IMR-90 (cell line): ENCODE measurements around the gene TARDBP. TPM values are rescaled to one million over a fixed set of nuclear protein-coding genes. Genes with fewer than 3 reads are reported as not detected.

ENCODE experiments used
- ATAC-seq: fragments of 200-7000 bp; cut with Tn5 transposase; 2 replicates; pipeline ENCODE4 v1.9.1; 2020; ENCODE audit warnings: low read depth, mild to moderate bottlenecking, moderate library complexity
- BruUV-seq: library from RNA; stranded (reverse); fragments of 400-500 nt; replicated peaks from 2 replicates; lab custom pipeline; 2021; lab: Mats Ljungman, UMichigan
- CTCF ChIA-PET: fragments of 300-600 bp; formaldehyde crosslinking; extraction: SDS; loops from one replicate; lab custom pipeline; 2021; ENCODE audit warnings: antibody characterized with exemption; lab: Yijun Ruan, JAX
- POLR2A ChIA-PET: fragments of 300-600 bp; sonication (Branson Sonifier 250); formaldehyde crosslinking; loops from one replicate; lab custom pipeline; 2022; ENCODE audit warnings: antibody characterized with exemption; ENCODE audit not compliant: unreplicated experiment; lab: Charles Lee
- DNase-seq: peaks from one replicate; pipeline ENCODE4 v3.0.0; 2013
- H2AFZ ChIP-seq: replicated peaks from 2 replicates; pipeline ENCODE3; 2013; ENCODE audit warnings: low read length, mild to moderate bottlenecking; ENCODE audit not compliant: poor library complexity
- H2AK5ac ChIP-seq: 2 replicates; pipeline ENCODE4 v1.6.1; 2013; ENCODE audit warnings: low read depth, low read length, inconsistent platforms
- H2AK9ac ChIP-seq: replicated peaks from 2 replicates; pipeline ENCODE3; 2013; ENCODE audit warnings: mild to moderate bottlenecking, low read depth, low read length, moderate library complexity; ENCODE audit not compliant: poor library complexity
- H2BK120ac ChIP-seq: 2 replicates; pipeline ENCODE4 v1.6.1; 2013; ENCODE audit warnings: low read depth, low read length, inconsistent platforms
- H2BK15ac ChIP-seq: 3 replicates; pipeline ENCODE4 v1.6.1; 2013; ENCODE audit warnings: low read depth, low read length, inconsistent platforms
- H2BK20ac ChIP-seq: 2 replicates; pipeline ENCODE4 v1.6.1; 2013; ENCODE audit warnings: low read depth, mild to moderate bottlenecking, inconsistent platforms, low read length, moderate library complexity
- H2BK5ac ChIP-seq: 2 replicates; pipeline ENCODE4 v1.6.1; 2013; ENCODE audit warnings: mild to moderate bottlenecking, low read depth, low read length, inconsistent platforms; ENCODE audit not compliant: poor library complexity, severe bottlenecking
- H3K14ac ChIP-seq: replicated peaks from 2 replicates; pipeline ENCODE4 v1.6.1; 2013; ENCODE audit warnings: low read depth, low read length, inconsistent platforms
- H3K18ac ChIP-seq: 2 replicates; pipeline ENCODE4 v1.6.1; 2013; ENCODE audit warnings: low read depth, low read length, control low read depth
- H3K23ac ChIP-seq: 2 replicates; pipeline ENCODE4 v1.6.1; 2013; ENCODE audit warnings: low read depth, low read length, inconsistent platforms
- H3K27ac ChIP-seq: 2 replicates; pipeline ENCODE4 v1.5.1; 2013; ENCODE audit warnings: mild to moderate bottlenecking, control low read depth, low read length; ENCODE audit not compliant: insufficient read depth
- H3K27me3 ChIP-seq: 2 replicates; pipeline ENCODE4 v1.6.1; 2013; ENCODE audit warnings: low read length; ENCODE audit not compliant: control insufficient read depth, insufficient read depth
- H3K36me3 ChIP-seq: 2 replicates; pipeline ENCODE4 v1.6.1; 2013; ENCODE audit warnings: low read length, mixed read lengths; ENCODE audit not compliant: control insufficient read depth, insufficient read depth
- H3K4ac ChIP-seq: 2 replicates; pipeline ENCODE4 v1.6.1; 2013; ENCODE audit warnings: low read depth, low read length, inconsistent platforms
- H3K4me1 ChIP-seq: 2 replicates; pipeline ENCODE4 v1.6.1; 2013; ENCODE audit warnings: low read length, mixed read lengths; ENCODE audit not compliant: control insufficient read depth, insufficient read depth
- H3K4me2 ChIP-seq: 2 replicates; pipeline ENCODE4 v1.6.1; 2013; ENCODE audit warnings: low read depth, mild to moderate bottlenecking, control low read depth, low read length, moderate library complexity
- H3K4me3 ChIP-seq: 2 replicates; pipeline ENCODE4 v1.5.1; 2013; ENCODE audit warnings: low read depth, mild to moderate bottlenecking, control low read depth, low read length, moderate library complexity; ENCODE audit not compliant: insufficient read depth
- H3K56ac ChIP-seq: 2 replicates; pipeline ENCODE4 v1.6.1; 2013; ENCODE audit warnings: low read length, inconsistent platforms; ENCODE audit not compliant: insufficient read depth; ENCODE audit errors: extremely low read depth
- H3K79me1 ChIP-seq, 2 experiments: 2 replicates each; pipeline ENCODE4 v1.6.1; 2013; ENCODE audit warnings: low read length in 2 of 2, inconsistent platforms in 1 of 2, low read depth in 1 of 2
- H3K9ac ChIP-seq: 2 replicates; pipeline ENCODE4 v1.6.1; 2013; ENCODE audit warnings: low read depth, low read length, control low read depth
- H3K9me1 ChIP-seq: 2 replicates; pipeline ENCODE4 v1.6.1; 2013; ENCODE audit warnings: low read length, inconsistent platforms; ENCODE audit not compliant: insufficient read depth
- H3K9me3 ChIP-seq: 2 replicates; pipeline ENCODE4 v1.6.1; 2013; ENCODE audit warnings: low read length; ENCODE audit not compliant: control insufficient read depth, insufficient read depth
- H4K20me1 ChIP-seq: 2 replicates; pipeline ENCODE4 v1.6.1; 2013; ENCODE audit warnings: low read length, inconsistent platforms; ENCODE audit not compliant: insufficient read depth
- H4K5ac ChIP-seq: 2 replicates; pipeline ENCODE4 v1.6.1; 2013; ENCODE audit warnings: mild to moderate bottlenecking, low read depth, low read length, control low read depth
- H4K8ac ChIP-seq, 2 experiments: 2 replicates each; pipeline ENCODE4 v1.6.1; 2013; ENCODE audit warnings: low read depth in 2 of 2, low read length in 2 of 2, control low read depth in 1 of 2, inconsistent platforms in 1 of 2
- H4K91ac ChIP-seq: 2 replicates; pipeline ENCODE4 v1.6.1; 2013; ENCODE audit warnings: low read depth, low read length, inconsistent platforms; ENCODE audit not compliant: insufficient read depth
- BHLHE40 ChIP-seq: fragments of 150-350 bp; IDR thresholded peaks from 2 replicates; pipeline ENCODE4 v1.6.1; 2016; ENCODE audit warnings: mild to moderate bottlenecking, low read depth, low read length
- CEBPB ChIP-seq: IDR thresholded peaks from 2 replicates; pipeline ENCODE4 v1.6.1; 2012; ENCODE audit warnings: low read depth, low read length, improper control_type of control experiment
- CHD1 ChIP-seq: IDR thresholded peaks from 2 replicates; pipeline ENCODE4 v1.6.1; 2012; ENCODE audit warnings: low read depth, low read length, improper control_type of control experiment
- FOS ChIP-seq: fragments of 150-350 bp; IDR thresholded peaks from 2 replicates; pipeline ENCODE4 v1.6.1; 2016; ENCODE audit warnings: low read depth, low read length
- MAFK ChIP-seq: IDR thresholded peaks from 2 replicates; pipeline ENCODE4 v1.6.1; 2012; ENCODE audit warnings: low read depth, low read length, improper control_type of control experiment
- MAZ ChIP-seq: IDR thresholded peaks from 2 replicates; pipeline ENCODE4 v1.6.1; 2012; ENCODE audit warnings: low read depth, mild to moderate bottlenecking, low read length, improper control_type of control experiment, moderate library complexity, borderline replicate concordance
- MXI1 ChIP-seq: IDR thresholded peaks from 2 replicates; pipeline ENCODE4 v1.6.1; 2012; ENCODE audit warnings: low read depth, mild to moderate bottlenecking, low read length, moderate library complexity, borderline replicate concordance
- NFE2L2 ChIP-seq: fragments of 150-350 bp; IDR thresholded peaks from 2 replicates; pipeline ENCODE4 v1.6.1; 2016; ENCODE audit warnings: low read depth, mild to moderate bottlenecking, low read length
- POLR2A ChIP-seq: IDR thresholded peaks from 2 replicates; pipeline ENCODE4 v1.6.1; 2012; ENCODE audit warnings: mild to moderate bottlenecking, low read depth, low read length
- RAD21 ChIP-seq: IDR thresholded peaks from 2 replicates; pipeline ENCODE4 v1.6.1; 2012; ENCODE audit warnings: low read length, improper control_type of control experiment
- RCOR1 ChIP-seq: IDR thresholded peaks from 2 replicates; pipeline ENCODE4 v1.6.1; 2012; ENCODE audit warnings: mild to moderate bottlenecking, low read length, improper control_type of control experiment; ENCODE audit not compliant: insufficient replicate concordance
- RFX5 ChIP-seq: IDR thresholded peaks from 2 replicates; pipeline ENCODE4 v1.8.0; 2012; ENCODE audit warnings: low read depth, mild to moderate bottlenecking, low read length, moderate library complexity
- SMC3 ChIP-seq: fragments of 150-350 bp; IDR thresholded peaks from 2 replicates; pipeline ENCODE4 v1.6.1; 2016; ENCODE audit warnings: low read depth, mild to moderate bottlenecking, antibody characterized with exemption, low read length, moderate library complexity
- WGBS, 2 experiments: methylation state at CpG; one replicate each; pipeline versions ENCODE4 v1.1.5 to v1.1.7; 2013; ENCODE audit warnings: missing lambda C conversion rate in 2 of 2; ENCODE audit not compliant: insufficient read length in 1 of 2; ENCODE audit errors: extremely low coverage in 2 of 2; 5-methylcytosine and 5-hydroxymethylcytosine counted together
- dilution Hi-C: fragments of 300-500 bp; cut with HindIII; formaldehyde crosslinking; loops from one replicate; pipeline ENCODE4 v1.14.3; 2018; ENCODE audit warnings: low sequenced_read_pairs; ENCODE audit not compliant: unreplicated experiment
- in situ Hi-C: fragments of 300-500 bp; cut with MboI; formaldehyde crosslinking; loops from 3 replicates; pipeline ENCODE4 v1.14.3; 2019; ENCODE audit warnings: low sequenced_read_pairs, inconsistent platforms, mixed read lengths
- intact Hi-C: fragments of 100-400 bp; cut with micrococcal nuclease; formaldehyde crosslinking; loops from 2 replicates; pipeline ENCODE4 v1.10.0; 2022
- polyA plus RNA-seq, 3 experiments: library from polyadenylated mRNA; depleted of rRNA; stranded (reverse); fragments of >200 nt; gene quantifications; 2 replicates each; pipeline ENCODE4 v1.2.3, GENCODE V29; 2012; ENCODE audit warnings: low replicate concordance in 1 of 3
- total RNA-seq: library from RNA; depleted of rRNA; stranded (reverse); fragments of >200 nt; gene quantifications from 2 replicates; pipeline ENCODE4 v1.2.3, GENCODE V29; 2012
- TF ChIP-seq, protein P1 (sequence below): conservative IDR thresholded peaks from 2 replicates; pipeline ENCODE4 v1.5.1; 2012; ENCODE audit warnings: mild to moderate bottlenecking, low read depth, low read length, improper control_type of control experiment
- TF ChIP-seq, protein P2 (sequence below): fragments of 150-350 bp; IDR thresholded peaks from 2 replicates; pipeline ENCODE4 v1.6.1; 2017; ENCODE audit warnings: mild to moderate bottlenecking, antibody characterized with exemption, low read length, low read depth
- TF ChIP-seq, protein P3 (sequence below): fragments of 150-350 bp; IDR thresholded peaks from 2 replicates; pipeline ENCODE4 v1.6.1; 2016; ENCODE audit warnings: low read depth, mild to moderate bottlenecking, low read length, moderate library complexity, borderline replicate concordance

TARDBP gene
- total and polyA plus RNA-seq, 2 of the 4 experiments (the other 2 are of a cell fraction), result 36.7 to 161 TPM

DNA sequence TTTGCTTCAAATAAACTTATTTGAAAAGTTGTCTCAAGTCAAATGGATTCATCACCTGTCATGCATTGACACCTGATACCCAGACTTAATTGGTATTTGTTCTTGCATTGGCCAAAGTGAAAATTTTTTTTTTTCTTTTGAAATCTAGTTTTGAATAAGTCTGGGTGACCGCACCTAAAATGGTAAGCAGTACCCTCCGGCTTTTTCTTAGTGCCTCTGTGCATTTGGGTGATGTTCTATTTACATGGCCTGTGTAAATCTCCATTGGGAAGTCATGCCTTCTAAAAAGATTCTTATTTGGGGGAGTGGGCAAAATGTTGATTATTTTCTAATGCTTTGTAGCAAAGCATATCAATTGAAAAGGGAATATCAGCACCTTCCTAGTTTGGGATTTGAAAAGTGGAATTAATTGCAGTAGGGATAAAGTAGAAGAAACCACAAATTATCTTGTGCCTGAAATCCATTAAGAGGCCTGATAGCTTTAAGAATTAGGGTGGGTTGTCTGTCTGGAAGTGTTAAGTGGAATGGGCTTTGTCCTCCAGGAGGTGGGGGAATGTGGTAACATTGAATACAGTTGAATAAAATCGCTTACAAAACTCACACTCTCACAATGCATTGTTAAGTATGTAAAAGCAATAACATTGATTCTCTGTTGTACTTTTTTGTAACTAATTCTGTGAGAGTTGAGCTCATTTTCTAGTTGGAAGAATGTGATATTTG is 11.9 kb downstream of the TARDBP start:
- no peak overlapping the region for H2BK120ac ChIP-seq
- dilution Hi-C loops, result no loop called here
- no peak overlapping the region for H2AK5ac ChIP-seq
- H3K9ac ChIP-seq, result no peak overlapping the region
- no peak overlapping the region for H3K4me3 ChIP-seq
- BruUV-seq, result no TSS peak
- H3K4me1 ChIP-seq, result no peaks in the 10 kb centered on the region
- TF ChIP-seq RCOR1, result no peak
- TF ChIP-seq SMC3, result no peak
- no peak for TF ChIP-seq MXI1
- no peak for TF ChIP-seq RAD21
- no peak for TF ChIP-seq MAFK
- no peak for TF ChIP-seq POLR2A
- TF ChIP-seq CHD1, result no peak
- no peak for TF ChIP-seq MAZ
- no peak for TF ChIP-seq FOS
- TF ChIP-seq CEBPB, result no peak
- no peak for TF ChIP-seq NFE2L2
- TF ChIP-seq, protein P1, sequence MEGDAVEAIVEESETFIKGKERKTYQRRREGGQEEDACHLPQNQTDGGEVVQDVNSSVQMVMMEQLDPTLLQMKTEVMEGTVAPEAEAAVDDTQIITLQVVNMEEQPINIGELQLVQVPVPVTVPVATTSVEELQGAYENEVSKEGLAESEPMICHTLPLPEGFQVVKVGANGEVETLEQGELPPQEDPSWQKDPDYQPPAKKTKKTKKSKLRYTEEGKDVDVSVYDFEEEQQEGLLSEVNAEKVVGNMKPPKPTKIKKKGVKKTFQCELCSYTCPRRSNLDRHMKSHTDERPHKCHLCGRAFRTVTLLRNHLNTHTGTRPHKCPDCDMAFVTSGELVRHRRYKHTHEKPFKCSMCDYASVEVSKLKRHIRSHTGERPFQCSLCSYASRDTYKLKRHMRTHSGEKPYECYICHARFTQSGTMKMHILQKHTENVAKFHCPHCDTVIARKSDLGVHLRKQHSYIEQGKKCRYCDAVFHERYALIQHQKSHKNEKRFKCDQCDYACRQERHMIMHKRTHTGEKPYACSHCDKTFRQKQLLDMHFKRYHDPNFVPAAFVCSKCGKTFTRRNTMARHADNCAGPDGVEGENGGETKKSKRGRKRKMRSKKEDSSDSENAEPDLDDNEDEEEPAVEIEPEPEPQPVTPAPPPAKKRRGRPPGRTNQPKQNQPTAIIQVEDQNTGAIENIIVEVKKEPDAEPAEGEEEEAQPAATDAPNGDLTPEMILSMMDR, result no peak
- TF ChIP-seq, protein P2, sequence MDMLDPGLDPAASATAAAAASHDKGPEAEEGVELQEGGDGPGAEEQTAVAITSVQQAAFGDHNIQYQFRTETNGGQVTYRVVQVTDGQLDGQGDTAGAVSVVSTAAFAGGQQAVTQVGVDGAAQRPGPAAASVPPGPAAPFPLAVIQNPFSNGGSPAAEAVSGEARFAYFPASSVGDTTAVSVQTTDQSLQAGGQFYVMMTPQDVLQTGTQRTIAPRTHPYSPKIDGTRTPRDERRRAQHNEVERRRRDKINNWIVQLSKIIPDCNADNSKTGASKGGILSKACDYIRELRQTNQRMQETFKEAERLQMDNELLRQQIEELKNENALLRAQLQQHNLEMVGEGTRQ, result no peak
- no peak for TF ChIP-seq RFX5
- TF ChIP-seq, protein P3, sequence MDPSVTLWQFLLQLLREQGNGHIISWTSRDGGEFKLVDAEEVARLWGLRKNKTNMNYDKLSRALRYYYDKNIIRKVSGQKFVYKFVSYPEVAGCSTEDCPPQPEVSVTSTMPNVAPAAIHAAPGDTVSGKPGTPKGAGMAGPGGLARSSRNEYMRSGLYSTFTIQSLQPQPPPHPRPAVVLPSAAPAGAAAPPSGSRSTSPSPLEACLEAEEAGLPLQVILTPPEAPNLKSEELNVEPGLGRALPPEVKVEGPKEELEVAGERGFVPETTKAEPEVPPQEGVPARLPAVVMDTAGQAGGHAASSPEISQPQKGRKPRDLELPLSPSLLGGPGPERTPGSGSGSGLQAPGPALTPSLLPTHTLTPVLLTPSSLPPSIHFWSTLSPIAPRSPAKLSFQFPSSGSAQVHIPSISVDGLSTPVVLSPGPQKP, result no peak
- no peak for TF ChIP-seq BHLHE40
- H4K20me1 ChIP-seq, result peaks cover 22% of the 10 kb centered on the region
- no peak overlapping the region for H3K4me2 ChIP-seq
- no peaks in the 10 kb centered on the region for H3K9me1 ChIP-seq
- in situ Hi-C loops, result no loop called here
- peaks cover 51% of the 10 kb centered on the region for H3K36me3 ChIP-seq
- H3K79me1 ChIP-seq, result peaks cover 16 to 18% of the 10 kb centered on the region in 2 experiments
- H3K27ac ChIP-seq, result no peak overlapping the region
- no peak overlapping the region for H3K23ac ChIP-seq
- H2BK5ac ChIP-seq, result no peak overlapping the region
- H2BK20ac ChIP-seq, result no peak overlapping the region
- H2AK9ac ChIP-seq, result no peak overlapping the region
- WGBS, 2 experiments, result no CpG with 5 or more reads among the region's 3 CpGs
- DNase-seq (no peak), ATAC-seq (no peak)
- no peak overlapping the region for H2BK15ac ChIP-seq
- no peak overlapping the region for H4K5ac ChIP-seq
- no peak overlapping the region for H2AFZ ChIP-seq
- H4K8ac ChIP-seq, result no peak overlapping the region
- intact Hi-C loops, result no loop called here
- ChIA-PET CTCF (no interaction called here), POLR2A (no interaction called here)
- no peaks in the 10 kb centered on the region for H3K9me3 ChIP-seq
- no peaks in the 10 kb centered on the region for H3K27me3 ChIP-seq
- no peak overlapping the region for H3K18ac ChIP-seq
- no peak overlapping the region for H4K91ac ChIP-seq
- no peak overlapping the region for H3K14ac ChIP-seq
- no peak overlapping the region for H3K56ac ChIP-seq
- no peak overlapping the region for H3K4ac ChIP-seq
